Effector CD8-positive, alpha-beta T cell (primary cell): Measurements from ENCODE around the gene GNB1.
"Not testable (repeated sequence)": the region's sequence is repeated elsewhere in the genome, so short reads cannot be mapped to it uniquely, and the experiment has no call there.

Experiments
- DNase-seq: peaks from one replicate; lab custom pipeline; 2025; lab: John Stamatoyannopoulos, UW

The GNB1 gene

GRCh38 chr1:1859970-1860697 is 30.8 kb downstream of the GNB1 start:
- not testable (repeated sequence) for DNase-seq

- no peak for DNase-seq
Measured at GRCh38 chr1:1858382-1859086, 32.4 kb downstream of the GNB1 start.

GRCh38 chr1:1857096-1857703 is 33.7 kb downstream of the GNB1 start:
- no peak for DNase-seq

- DNase-seq: not testable (repeated sequence)
Measured at GRCh38 chr1:1856161-1856560, 34.7 kb downstream of the GNB1 start.

GRCh38 chr1:1853593-1854257 is 37.2 kb downstream of the GNB1 start:
- no peak for DNase-seq

GRCh38 chr1:1852619-1853414 is 38.1 kb downstream of the GNB1 start:
- DNase-seq: no peak

- DNase-seq: no peak
Measured at GRCh38 chr1:1847890-1848289, 43.0 kb downstream of the GNB1 start.

- no peak for DNase-seq
Measured at GRCh38 chr1:1847061-1847850, 43.6 kb downstream of the GNB1 start.

GRCh38 chr1:1846386-1846918 is 44.4 kb downstream of the GNB1 start:
- no peak for DNase-seq

- DNase-seq: no peak
Measured at GRCh38 chr1:1842360-1843146, 48.3 kb downstream of the GNB1 start.

GRCh38 chr1:1841575-1841995 is 49.3 kb downstream of the GNB1 start:
- no peak for DNase-seq

GRCh38 chr1:1839311-1839965 is 51.4 kb downstream of the GNB1 start:
- DNase-seq: no peak

- no peak for DNase-seq
Measured at GRCh38 chr1:1836119-1836518, 54.8 kb downstream of the GNB1 start.

- no peak for DNase-seq
Measured at GRCh38 chr1:1835546-1835945, 55.3 kb downstream of the GNB1 start.

GRCh38 chr1:1833916-1834325 is 57.0 kb downstream of the GNB1 start:
- DNase-seq: no peak

- DNase-seq: no peak
Measured at GRCh38 chr1:1833456-1833855, 57.4 kb downstream of the GNB1 start.

- DNase-seq: no peak
Measured at GRCh38 chr1:1832820-1833219, 58.1 kb downstream of the GNB1 start.

- no peak for DNase-seq
Measured at GRCh38 chr1:1832166-1832565, 58.7 kb downstream of the GNB1 start.
